ENCODE measurements around the gene MOB2.

DNA sequence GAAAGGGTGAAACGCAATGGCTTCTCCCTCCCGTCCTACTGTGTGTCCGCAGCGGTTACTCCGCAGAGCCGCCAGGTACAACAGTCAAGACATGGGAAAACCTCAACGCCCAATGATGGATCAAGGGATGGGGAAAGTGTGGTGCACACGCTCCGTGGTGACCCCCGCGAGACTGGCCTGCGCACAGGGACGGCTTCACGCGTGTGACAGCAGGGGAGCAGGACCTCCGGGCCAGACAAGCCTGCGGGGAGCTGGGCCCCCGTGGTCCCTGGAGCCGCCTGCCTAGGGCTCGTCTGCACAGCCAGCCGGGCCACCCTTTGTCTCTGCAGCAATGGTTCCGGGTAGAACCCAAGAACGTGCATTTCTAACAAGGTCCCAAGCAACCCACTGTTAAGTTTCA, 31.7 kb upstream of the MOB2 start:
- TF ChIP-seq SIN3A (IDR thresholded peaks at IDR 0.05; ENCODE audit: borderline replicate concordance, insufficient read depth, low read length) (no peak), TAF1 (IDR thresholded peaks at IDR 0.05; ENCODE audit: borderline replicate concordance, insufficient read depth, low read length) (no peak)

Data from PFSK-1 (cell line).